ENCODE data around the gene ITGAD. TPM values are rescaled to one million over a fixed set of nuclear protein-coding genes. Genes with fewer than 3 reads are reported as not detected.
A peak's percentile ranks its signal among the peaks of the same experiment; 100 is the strongest.
"Not testable (repeated sequence)": the region's sequence is repeated elsewhere in the genome, so short reads cannot be mapped to it uniquely, and the experiment has no call there.

ITGAD gene
- total and polyA plus RNA-seq, 2 donors: 0.28 to 0.78 TPM

DNA sequence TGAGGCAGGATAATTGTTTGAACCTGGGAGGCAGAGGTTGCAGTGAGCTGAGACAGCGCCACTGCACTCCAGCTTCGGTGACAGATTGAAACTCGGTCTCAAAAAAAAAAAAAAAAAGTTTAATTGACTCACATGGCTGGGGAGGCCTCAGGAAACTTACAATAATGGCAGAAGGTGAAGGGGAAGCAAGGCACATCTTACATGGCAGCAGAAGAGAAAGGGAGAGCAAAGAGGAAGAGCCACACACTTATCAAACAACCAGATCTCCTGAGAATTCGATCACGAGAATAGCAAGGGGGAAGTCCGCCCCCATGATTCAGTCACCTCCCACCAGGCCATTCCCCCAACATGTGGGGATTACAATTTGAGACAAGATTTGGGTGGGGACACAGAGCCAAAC lies 52.8 kb downstream of the ITGAD start:
- not testable (repeated sequence) for H3K4me3 ChIP-seq (ENCODE audit: low read length in 2 of 2); H3K9me3 ChIP-seq (ENCODE audit: control insufficient read depth in 2 of 2, insufficient read depth in 1 of 2, low read length in 1 of 2); H3K27ac ChIP-seq (ENCODE audit: low read depth in 1 of 2, low read length in 1 of 2); H3K4me1 ChIP-seq (ENCODE audit: control insufficient read depth in 2 of 2, insufficient read depth in 2 of 2, low read length in 2 of 2); H3K36me3 ChIP-seq (ENCODE audit: control insufficient read depth in 2 of 2, insufficient read depth in 2 of 2, low read length in 1 of 2); DNase-seq (ENCODE audit: low read depth in 6 of 9, low spot score in 9 of 9)
- WGBS: 88% methylated on average over 6 of the region's 6 CpGs
- H3K27me3 ChIP-seq (ENCODE audit: control insufficient read depth in 2 of 2, insufficient read depth in 1 of 2, low read length in 1 of 2): peaks cover 3 to 16% of the 10 kb centered on the region in 2 donors

DNA sequence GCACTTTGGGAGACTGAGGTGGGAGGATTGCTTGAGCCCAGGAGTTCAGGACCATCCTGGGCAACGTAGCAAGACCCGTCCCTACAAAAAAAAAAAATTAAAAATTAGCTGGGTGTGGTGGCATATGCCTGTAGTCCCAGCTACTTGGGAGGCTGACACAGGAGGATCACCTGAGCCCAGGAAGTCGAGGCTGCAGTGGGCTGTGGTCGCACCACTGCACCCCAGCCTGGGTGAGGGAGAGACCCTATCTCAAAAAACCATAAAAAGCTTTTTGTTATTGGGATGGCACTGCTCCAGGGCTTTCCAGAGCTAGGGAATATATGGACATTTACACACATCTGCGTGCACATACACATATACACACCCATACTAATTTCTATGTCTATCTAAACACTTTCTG lies 58.1 kb downstream of the ITGAD start:
- no peaks in the 10 kb centered on the region for H3K36me3 ChIP-seq (ENCODE audit: control insufficient read depth in 2 of 2, insufficient read depth in 2 of 2, low read length in 1 of 2)
- 91% methylated on average over 5 of the region's 5 CpGs for WGBS
- H3K4me3 ChIP-seq (ENCODE audit: low read length in 2 of 2): no peak overlapping the region
- peaks cover 3 to 9% of the 10 kb centered on the region in 2 donors for H3K4me1 ChIP-seq (ENCODE audit: control insufficient read depth in 2 of 2, insufficient read depth in 2 of 2, low read length in 2 of 2)
- no peaks in the 10 kb centered on the region for H3K27me3 ChIP-seq (ENCODE audit: control insufficient read depth in 2 of 2, insufficient read depth in 1 of 2, low read length in 1 of 2)
- H3K9me3 ChIP-seq (ENCODE audit: control insufficient read depth in 2 of 2, insufficient read depth in 1 of 2, low read length in 1 of 2): no peaks in the 10 kb centered on the region
- no peak for DNase-seq (ENCODE audit: low read depth in 6 of 9, low spot score in 9 of 9)
- no peak overlapping the region for H3K27ac ChIP-seq (ENCODE audit: low read depth in 1 of 2, low read length in 1 of 2)

DNA sequence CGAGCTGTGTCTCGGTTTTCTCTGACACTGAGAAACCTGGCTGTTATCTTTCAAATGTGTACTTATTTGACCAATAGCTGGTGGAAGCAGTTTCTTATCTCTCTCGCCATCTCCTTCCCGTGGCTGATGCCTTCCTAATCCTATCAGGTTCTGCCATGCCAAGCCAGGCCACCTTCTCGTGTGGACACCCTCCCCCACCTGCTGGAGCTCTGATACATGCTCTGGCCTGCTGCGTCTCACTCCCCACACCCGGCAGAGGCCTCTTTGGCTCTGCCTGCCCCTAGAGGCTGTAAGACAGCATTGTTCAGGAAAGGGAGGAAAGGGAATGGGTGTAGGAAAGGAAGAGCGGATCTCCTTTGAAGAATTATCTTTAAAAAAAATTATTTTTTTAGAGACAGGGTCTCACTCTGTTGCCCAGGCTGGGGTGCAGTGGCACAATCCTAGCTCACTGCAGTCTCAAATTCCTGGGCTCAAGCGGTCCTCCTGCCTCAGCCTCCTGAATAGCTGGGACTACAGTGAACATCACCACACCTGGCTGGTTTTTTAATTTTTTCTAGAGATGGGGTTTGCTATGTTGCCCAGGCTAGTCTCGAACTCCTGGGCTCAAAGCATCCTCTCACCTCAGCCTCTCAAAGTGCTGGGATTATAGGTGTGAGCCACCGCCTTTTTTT lies 58.7 kb downstream of the ITGAD start:
- H3K27me3 ChIP-seq (ENCODE audit: control insufficient read depth in 2 of 2, insufficient read depth in 1 of 2, low read length in 1 of 2): no peaks in the 10 kb centered on the region
- H3K4me3 ChIP-seq (ENCODE audit: low read length in 2 of 2): no peak overlapping the region
- peaks cover 4 to 15% of the 10 kb centered on the region in 2 donors for H3K4me1 ChIP-seq (ENCODE audit: control insufficient read depth in 2 of 2, insufficient read depth in 2 of 2, low read length in 2 of 2)
- no peak for DNase-seq (ENCODE audit: low read depth in 6 of 9, low spot score in 9 of 9)
- 68% methylated on average over 11 of the region's 11 CpGs for WGBS
- no peaks in the 10 kb centered on the region for H3K36me3 ChIP-seq (ENCODE audit: control insufficient read depth in 2 of 2, insufficient read depth in 2 of 2, low read length in 1 of 2)
- peak overlapping the region in 1 of 2 donors; percentile 0 for H3K27ac ChIP-seq (ENCODE audit: low read depth in 1 of 2, low read length in 1 of 2)
- no peaks in the 10 kb centered on the region for H3K9me3 ChIP-seq (ENCODE audit: control insufficient read depth in 2 of 2, insufficient read depth in 1 of 2, low read length in 1 of 2)

DNA sequence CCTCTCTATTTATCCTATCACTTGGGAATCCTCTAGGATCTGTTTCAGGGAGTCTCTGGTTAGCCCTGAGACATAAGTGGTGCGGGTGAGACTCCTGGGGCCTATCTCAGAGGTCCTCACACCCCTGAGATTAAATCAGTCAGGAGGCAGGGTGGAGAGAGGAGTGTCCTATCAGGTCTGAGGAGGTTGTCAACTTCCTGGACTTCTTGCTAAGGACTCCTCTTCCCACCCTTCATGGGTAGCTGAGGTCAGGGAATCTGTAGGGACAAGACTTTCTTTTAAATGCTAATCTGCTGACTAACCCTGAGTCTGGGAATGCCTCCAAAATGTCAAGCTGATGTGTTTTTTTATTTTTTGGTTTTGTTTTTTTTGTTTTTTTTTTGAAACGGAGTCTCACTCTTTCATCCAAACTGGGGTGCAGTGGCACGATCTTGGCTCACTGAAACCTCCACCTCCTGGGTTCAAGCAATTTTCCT lies 59.5 kb downstream of the ITGAD start:
- DNase-seq (ENCODE audit: low read depth in 6 of 9, low spot score in 9 of 9): no peak
- H3K27me3 ChIP-seq (ENCODE audit: control insufficient read depth in 2 of 2, insufficient read depth in 1 of 2, low read length in 1 of 2): no peaks in the 10 kb centered on the region
- no peak overlapping the region for H3K4me3 ChIP-seq (ENCODE audit: low read length in 2 of 2)
- WGBS: 91% methylated on average over 3 of the region's 3 CpGs
- H3K9me3 ChIP-seq (ENCODE audit: control insufficient read depth in 2 of 2, insufficient read depth in 1 of 2, low read length in 1 of 2): no peaks in the 10 kb centered on the region
- H3K4me1 ChIP-seq (ENCODE audit: control insufficient read depth in 2 of 2, insufficient read depth in 2 of 2, low read length in 2 of 2): peaks cover 10 to 23% of the 10 kb centered on the region in 2 donors
- H3K36me3 ChIP-seq (ENCODE audit: control insufficient read depth in 2 of 2, insufficient read depth in 2 of 2, low read length in 1 of 2): no peaks in the 10 kb centered on the region
- peak overlapping the region in 1 of 2 donors; percentile 74 for H3K27ac ChIP-seq (ENCODE audit: low read depth in 1 of 2, low read length in 1 of 2)

DNA sequence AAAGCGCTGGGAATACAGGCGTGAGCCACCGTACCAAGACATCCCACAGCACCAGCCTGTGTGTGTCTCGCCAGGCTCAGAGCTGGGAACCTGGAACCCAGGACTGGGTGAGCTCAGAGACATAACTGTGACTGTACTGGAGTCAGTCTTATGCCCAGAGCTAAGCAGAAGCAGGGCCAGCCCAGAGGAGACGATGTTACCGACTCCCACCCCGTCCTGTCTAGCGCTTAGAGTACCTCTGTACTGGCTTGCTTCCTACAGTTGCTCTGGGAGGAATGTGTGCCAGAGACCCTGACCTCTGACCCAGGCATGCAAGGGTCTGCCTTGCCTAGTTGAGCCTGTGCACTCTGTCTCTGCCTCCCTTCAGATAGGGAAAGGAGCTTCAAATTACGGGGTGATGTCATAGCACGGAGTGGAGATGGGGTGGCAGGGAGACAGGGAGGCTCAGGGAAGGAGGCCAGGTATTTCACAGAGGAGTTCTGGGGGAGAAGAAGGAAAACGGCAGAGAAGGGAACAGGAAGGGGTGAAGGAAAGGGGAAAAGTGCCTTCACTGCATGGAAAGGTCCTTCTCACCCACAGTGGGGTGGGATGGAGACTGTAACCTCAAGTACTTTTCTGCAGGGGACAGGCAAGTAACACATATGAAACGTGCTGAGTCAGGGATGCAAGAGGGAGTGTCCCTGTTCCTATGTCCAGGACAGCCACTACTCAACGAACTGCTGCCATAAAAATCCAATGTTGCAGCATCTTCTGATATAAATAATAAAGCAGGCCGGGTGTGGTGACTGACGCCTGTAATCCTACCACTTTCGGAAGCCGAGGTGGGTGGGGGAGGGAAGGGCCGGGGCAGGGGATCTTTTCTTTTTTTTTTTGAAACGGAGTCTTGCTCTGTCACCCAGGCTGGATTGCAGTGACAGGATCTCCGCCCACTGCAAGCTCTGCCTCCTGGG lies 60.4 kb downstream of the ITGAD start:
- peak overlapping the region; percentile 41 to 78 for H3K27ac ChIP-seq (ENCODE audit: low read depth in 1 of 2, low read length in 1 of 2)
- H3K36me3 ChIP-seq (ENCODE audit: control insufficient read depth in 2 of 2, insufficient read depth in 2 of 2, low read length in 1 of 2): no peaks in the 10 kb centered on the region
- no peaks in the 10 kb centered on the region for H3K9me3 ChIP-seq (ENCODE audit: control insufficient read depth in 2 of 2, insufficient read depth in 1 of 2, low read length in 1 of 2)
- H3K27me3 ChIP-seq (ENCODE audit: control insufficient read depth in 2 of 2, insufficient read depth in 1 of 2, low read length in 1 of 2): no peaks in the 10 kb centered on the region
- H3K4me3 ChIP-seq (ENCODE audit: low read length in 2 of 2): no peak overlapping the region
- no peak for DNase-seq (ENCODE audit: low read depth in 6 of 9, low spot score in 9 of 9)
- peaks cover 17 to 32% of the 10 kb centered on the region in 2 donors for H3K4me1 ChIP-seq (ENCODE audit: control insufficient read depth in 2 of 2, insufficient read depth in 2 of 2, low read length in 2 of 2)
- 88% methylated on average over 20 of the region's 20 CpGs for WGBS

DNA sequence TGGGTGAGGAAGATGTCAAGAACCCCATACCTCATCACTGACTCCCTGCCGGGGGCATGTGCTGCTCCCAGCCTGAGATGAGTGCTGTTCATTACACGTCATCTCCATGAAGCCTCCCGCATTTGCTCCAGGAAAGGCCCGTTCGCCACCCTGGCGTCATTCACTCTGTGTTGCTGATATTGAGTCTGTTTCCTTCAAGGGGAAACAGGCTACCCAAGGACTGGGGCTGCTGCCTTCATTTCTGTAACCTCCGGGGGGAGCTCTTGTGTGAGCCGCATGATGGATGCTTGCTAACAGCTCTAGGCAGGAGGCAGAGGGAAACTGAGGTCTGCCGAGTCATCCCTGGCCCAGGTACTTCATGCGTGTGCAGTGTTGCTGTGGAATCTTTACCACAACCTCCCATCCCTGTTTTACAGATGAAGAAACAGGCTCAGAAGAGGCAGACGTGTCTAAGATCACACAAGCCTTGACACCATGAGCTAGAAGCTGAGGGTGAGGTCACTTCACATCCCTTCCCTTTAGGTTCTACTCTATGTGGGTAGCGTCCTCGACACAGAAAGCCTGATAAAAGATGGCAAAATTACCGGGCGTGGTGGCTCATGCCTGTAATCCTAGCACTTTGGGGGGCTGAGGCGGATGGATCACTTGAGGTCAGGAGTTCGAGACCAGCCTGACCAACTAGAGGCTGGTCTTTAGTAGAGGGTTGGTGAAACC lies 62.6 kb downstream of the ITGAD start:
- Histone ChIP-seq H3K9me3 (ENCODE audit: control insufficient read depth in 2 of 2, insufficient read depth in 1 of 2, low read length in 1 of 2) (no peaks in the 10 kb centered on the region), H3K36me3 (ENCODE audit: control insufficient read depth in 2 of 2, insufficient read depth in 2 of 2, low read length in 1 of 2) (no peaks in the 10 kb centered on the region), H3K4me3 (ENCODE audit: low read length in 2 of 2) (no peak overlapping the region), H3K27me3 (ENCODE audit: control insufficient read depth in 2 of 2, insufficient read depth in 1 of 2, low read length in 1 of 2) (no peaks in the 10 kb centered on the region), H3K4me1 (ENCODE audit: control insufficient read depth in 2 of 2, insufficient read depth in 2 of 2, low read length in 2 of 2) (peaks cover 24 to 40% of the 10 kb centered on the region in 2 donors), H3K27ac (ENCODE audit: low read depth in 1 of 2, low read length in 1 of 2) (no peak overlapping the region)
- peak in 1 of 9 donors; percentile 59 for DNase-seq (ENCODE audit: low read depth in 6 of 9, low spot score in 9 of 9)
- WGBS: 77% methylated on average over 17 of the region's 17 CpGs

DNA sequence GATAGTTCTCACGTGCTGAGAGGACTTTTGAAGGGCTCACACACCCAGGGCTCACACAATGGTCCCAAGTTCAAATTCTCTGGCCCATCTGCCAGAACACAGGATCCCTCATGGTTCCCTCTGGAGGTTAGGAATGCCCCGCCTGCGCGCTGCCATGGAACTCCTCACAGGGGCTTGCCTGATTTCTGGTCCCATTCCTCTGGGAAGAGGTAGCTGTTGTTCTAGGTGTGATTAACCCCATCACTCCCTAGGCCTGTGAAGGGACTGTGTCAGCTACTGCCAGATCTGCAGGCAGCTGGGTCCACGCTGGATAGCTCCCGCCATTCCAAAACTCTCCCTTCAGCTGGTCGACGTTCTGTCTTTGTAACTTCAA lies 63.8 kb downstream of the ITGAD start:
- no peak for DNase-seq (ENCODE audit: low read depth in 6 of 9, low spot score in 9 of 9)
- H3K27ac ChIP-seq (ENCODE audit: low read depth in 1 of 2, low read length in 1 of 2): no peak overlapping the region
- 80% methylated on average over 8 of the region's 8 CpGs for WGBS

DNA sequence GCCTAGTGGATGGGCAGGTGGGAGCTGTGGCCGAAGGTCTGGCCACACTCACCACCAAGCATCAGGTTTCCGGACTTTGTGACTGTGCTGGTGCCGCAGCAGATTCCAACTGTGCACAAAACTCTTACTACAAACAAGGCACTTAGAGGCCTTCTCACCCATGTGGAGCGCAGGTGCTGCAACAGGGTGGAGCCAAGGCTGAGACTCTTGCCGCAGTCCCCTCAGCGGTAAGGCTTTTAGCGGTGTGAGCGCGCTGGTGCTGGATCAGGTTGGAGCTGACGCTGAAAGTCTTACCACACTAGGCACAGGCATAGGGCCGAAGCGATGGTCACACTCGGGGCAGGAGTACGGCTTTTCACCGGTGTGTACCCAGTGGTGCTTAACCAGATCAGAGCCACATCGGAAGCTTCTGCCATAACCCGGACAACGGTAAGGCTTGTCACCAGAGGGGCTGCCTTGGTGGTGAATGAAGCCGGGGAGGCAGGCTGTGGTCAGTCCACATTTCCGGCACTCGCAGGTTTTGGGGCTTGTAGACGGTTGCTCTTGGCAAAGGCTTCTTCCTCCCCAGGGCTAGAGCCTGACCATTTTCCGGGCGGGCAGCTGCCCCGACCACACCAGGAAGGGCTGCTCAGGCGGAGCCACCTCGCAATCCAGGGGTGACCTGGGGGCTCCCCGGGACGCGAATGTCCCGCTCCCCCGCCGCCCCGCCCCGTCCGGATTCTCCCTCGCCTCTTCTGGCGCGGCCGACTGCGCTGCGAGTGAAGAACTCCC lies 65.1 kb downstream of the ITGAD start:
- Histone ChIP-seq H3K36me3 (ENCODE audit: control insufficient read depth in 2 of 2, insufficient read depth in 2 of 2, low read length in 1 of 2) (peaks cover 9 to 10% of the 10 kb centered on the region in 2 donors), H3K4me3 (ENCODE audit: low read length in 2 of 2) (peak overlapping the region; percentile 79), H3K27me3 (ENCODE audit: control insufficient read depth in 2 of 2, insufficient read depth in 1 of 2, low read length in 1 of 2) (no peaks in the 10 kb centered on the region), H3K9me3 (ENCODE audit: control insufficient read depth in 2 of 2, insufficient read depth in 1 of 2, low read length in 1 of 2) (no peaks in the 10 kb centered on the region), H3K27ac (ENCODE audit: low read depth in 1 of 2, low read length in 1 of 2) (peak overlapping the region; percentile 100), H3K4me1 (ENCODE audit: control insufficient read depth in 2 of 2, insufficient read depth in 2 of 2, low read length in 2 of 2) (peaks cover 24 to 36% of the 10 kb centered on the region in 2 donors)
- peak in 7 of 9 donors; percentile 42 to 87 (median 68) for DNase-seq (ENCODE audit: low read depth in 6 of 9, low spot score in 9 of 9)
- under 1% methylated on average over 42 of the region's 42 CpGs for WGBS

More for the DNA sequence above, 63.8 kb downstream of the ITGAD start:
- H3K4me1 ChIP-seq (ENCODE audit: control insufficient read depth in 2 of 2, insufficient read depth in 2 of 2, low read length in 2 of 2): peaks cover 24 to 40% of the 10 kb centered on the region in 2 donors
- H3K27me3 ChIP-seq (ENCODE audit: control insufficient read depth in 2 of 2, insufficient read depth in 1 of 2, low read length in 1 of 2): no peaks in the 10 kb centered on the region
- H3K36me3 ChIP-seq (ENCODE audit: control insufficient read depth in 2 of 2, insufficient read depth in 2 of 2, low read length in 1 of 2): peaks cover 0 to under 1% of the 10 kb centered on the region in 2 donors
- no peak overlapping the region for H3K4me3 ChIP-seq (ENCODE audit: low read length in 2 of 2)
- no peaks in the 10 kb centered on the region for H3K9me3 ChIP-seq (ENCODE audit: control insufficient read depth in 2 of 2, insufficient read depth in 1 of 2, low read length in 1 of 2)

Data from thymus (tissue), 11 donors.